NCI-H526 (cell line): Measurements from ENCODE around the gene PTH1R.
A peak's percentile ranks its signal among the peaks of the same experiment; 100 is the strongest.

Experiments
- DNase-seq, 2 experiments: peaks; one replicate each; lab custom pipeline; 2025; lab: John Stamatoyannopoulos, UW

Gene PTH1R

DNA sequence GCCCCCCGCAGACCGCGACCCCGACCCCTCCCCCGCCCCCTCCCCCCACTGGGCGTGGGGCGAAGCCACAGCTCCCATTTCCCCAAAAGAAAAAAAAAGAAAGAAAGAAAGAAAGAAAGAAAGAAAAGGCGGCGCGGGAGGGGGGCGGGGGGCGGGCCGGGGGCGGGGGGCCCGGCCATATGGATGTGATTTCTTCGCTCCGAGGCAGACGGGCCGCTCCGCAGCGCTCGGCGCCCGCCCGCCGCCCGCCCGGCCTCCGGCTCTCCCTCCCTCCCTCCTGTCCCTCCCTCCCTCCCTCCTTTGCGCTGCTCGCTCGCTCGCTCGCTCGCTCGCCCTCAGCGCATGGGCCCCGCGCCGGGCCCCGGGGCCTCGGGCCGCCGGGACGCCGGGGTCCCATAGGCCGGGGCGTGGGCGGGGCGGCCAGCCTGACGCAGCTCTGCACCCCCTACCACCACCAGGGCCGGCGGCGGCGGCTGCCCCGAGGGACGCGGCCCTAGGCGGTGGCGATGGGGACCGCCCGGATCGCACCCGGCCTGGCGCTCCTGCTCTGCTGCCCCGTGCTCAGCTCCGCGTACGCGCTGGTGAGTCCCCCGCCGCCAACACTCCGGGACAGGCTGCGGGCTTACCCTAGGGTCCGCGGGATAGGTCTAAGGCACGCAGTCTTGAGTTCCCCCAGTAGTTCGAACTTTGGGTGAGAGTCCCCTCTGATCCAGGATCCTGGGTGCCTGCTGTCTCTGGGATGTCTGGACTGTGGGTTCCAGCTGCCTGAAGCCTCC, 5.7 kb downstream of the PTH1R start:
- peak in 1 of 2 experiments; percentile 42 for DNase-seq

DNA sequence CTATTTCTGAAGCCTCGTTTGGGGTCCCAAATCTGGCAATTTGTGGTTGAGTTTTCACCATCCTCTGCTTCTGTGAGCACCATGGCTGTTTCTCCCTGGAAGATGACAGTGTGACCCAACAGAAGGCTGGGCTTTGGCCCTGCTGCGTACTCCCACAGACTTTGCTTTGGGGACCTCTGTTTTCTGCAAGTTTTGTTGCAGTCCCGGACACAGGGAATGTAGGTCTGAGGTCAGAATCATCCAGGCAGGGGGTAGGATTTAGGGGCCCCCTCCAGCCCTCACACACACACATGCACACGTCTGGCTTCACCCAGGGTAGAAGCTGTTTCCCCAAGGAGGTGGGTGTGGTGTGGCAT, 6.3 kb downstream of the PTH1R start:
- no peak for DNase-seq

DNA sequence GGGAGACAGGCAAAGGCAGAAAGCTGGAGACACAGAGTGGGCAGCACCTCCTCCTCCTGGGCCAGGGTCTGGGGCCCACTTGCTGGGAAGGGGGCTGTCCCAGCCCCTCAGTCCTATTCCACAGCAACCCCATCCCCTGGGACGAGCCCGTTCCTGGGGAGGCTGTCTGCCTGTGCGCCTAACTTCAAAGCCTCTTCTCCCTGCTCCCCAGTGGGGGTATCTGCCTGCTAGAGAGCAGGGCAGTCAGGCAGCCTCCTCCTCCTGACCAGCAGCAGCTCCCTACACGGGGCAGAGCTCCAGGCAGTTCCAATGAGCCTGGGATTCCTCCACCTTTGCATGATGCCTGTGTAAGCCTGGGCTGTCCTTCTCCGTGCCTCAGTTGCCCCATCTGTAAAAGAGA, 6.9 kb downstream of the PTH1R start:
- no peak for DNase-seq

DNA sequence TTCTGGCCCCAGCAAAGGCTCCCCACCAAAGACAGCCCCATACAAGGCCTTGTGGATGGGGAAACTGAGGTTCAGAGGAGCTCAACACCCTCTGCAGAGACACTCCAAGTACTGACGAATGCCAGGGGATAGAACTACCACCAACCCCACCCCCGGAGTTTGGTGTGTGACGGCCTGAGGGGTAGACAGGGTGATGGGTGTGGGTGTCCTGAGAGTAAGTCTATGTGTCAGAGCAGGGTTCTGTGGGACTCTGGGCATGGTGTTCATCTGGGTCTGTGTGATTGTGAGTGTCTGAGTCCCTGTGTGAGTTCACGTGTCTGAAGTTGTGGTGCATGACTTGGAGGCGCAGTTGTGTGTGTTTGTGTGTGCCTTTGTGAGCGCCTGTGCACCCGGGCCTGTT, 7.4 kb downstream of the PTH1R start:
- no peak for DNase-seq

DNA sequence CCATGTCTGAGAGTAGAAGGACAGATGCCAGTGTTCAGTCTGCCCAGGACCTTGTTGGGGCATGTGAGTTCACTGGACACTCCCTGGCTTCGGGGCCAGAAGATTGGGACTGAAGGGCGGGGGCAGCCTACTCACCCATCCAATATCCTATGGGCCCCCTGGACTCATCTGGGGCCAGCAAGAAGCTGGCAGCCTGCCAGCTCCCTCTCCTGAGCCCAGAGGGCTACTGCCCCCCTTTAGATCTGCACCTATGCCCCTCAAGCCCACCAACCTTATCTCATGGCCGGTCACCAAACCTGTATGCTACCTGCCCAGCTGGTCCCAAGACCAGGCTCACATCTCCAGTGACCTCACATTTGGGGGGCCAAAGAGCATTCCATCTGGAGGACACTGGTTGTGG, 8.1 kb downstream of the PTH1R start:
- no peak for DNase-seq

DNA sequence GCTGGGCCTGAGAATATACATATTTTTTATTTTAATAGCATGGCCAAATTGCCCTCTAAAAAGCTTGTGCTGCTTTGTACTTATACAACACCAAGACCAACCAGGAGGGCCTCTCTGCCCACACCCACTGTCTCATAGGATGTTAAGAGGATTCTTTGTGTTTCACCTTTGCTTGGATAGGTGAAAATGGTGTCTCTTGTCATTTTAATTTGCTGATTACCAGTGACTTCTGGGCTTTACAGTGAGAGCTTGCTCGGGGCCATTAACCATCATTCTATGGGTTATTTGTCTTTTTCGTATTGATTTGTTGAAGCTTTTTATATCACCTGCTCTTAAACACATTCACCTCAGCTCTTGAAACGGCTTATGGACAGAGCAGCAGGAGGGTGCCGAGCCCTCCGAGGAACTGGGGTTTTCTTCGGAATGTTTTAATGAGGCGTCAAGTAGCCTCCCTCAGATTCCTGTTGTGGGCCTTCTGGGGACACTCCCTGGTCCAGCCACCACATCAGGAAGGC, 10.5 kb downstream of the PTH1R start:
- DNase-seq, result no peak

DNA sequence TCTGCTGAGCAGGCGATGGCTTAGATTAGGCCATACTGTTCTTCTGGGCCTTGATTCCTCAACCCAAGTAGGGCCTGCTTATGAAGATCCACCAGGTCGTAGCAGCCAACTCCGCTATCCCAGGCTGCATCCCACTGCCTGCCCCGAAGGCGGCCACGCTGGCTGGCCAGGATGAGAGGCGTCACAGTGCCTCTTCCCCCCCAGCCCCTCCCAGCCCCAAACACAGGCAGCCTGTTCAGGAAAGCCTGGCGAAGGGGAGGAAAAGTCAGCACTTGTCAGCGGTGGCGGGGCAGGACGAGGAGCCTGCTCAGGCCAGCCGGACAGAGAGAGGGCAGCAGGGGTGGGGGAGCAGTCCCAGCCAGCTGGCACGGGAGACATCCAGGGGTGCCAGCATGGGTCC, 11.2 kb downstream of the PTH1R start:
- no peak for DNase-seq

DNA sequence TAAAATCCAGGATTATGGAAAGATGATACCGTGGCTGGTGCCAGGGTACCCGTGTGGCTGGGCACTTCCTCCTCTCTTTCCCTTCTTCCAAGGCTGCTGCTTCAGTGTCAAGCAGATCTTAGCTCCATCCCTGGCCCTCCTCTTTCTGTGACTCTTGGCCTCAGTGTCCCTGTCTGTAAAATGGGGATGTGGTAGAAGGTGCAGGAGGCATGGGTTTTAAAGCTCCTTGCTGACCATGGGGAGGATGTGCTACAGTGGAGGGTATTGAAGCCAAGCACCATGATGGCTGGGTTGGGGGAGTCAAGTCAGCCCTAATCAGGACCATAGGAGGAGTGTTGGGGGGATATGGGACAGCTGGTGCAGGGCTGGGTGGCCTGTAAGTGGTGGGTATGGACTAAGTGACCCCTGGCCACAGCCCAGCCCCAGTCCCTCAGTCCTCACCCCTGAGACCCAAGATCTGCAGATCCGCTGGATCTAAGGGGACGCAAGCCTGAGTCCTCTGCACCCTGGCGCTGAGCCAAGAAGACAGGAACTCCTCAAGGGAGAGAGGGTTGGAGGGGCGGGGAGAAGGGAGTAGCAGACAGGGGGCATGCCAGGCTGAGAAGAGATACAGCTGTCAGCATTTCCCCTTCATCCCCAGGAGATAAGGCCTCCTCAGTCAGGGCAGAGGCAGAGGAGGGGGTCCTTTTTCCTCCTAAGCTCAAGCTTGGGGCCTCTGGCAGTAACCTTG, 12.0 kb downstream of the PTH1R start:
- no peak for DNase-seq

DNA sequence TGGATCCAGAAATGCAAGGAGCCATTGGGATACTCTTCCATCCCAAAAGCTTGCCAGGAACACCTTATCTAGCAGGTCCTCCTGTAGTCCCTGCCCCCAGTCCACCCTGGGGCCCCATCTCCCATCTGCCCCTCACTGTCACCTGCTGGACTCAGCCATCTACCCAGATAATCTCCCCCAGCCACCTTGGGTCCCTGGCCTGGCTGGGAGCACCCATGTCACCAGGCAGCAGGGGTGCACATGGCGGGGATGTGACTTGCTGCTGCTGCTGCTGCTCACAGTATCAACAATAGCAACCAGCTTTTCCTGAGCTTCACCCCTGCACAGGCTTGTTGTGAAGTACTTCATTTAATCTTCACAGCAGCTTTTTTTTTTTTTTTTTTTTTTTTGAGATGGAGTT, 12.6 kb downstream of the PTH1R start:
- no peak for DNase-seq

DNA sequence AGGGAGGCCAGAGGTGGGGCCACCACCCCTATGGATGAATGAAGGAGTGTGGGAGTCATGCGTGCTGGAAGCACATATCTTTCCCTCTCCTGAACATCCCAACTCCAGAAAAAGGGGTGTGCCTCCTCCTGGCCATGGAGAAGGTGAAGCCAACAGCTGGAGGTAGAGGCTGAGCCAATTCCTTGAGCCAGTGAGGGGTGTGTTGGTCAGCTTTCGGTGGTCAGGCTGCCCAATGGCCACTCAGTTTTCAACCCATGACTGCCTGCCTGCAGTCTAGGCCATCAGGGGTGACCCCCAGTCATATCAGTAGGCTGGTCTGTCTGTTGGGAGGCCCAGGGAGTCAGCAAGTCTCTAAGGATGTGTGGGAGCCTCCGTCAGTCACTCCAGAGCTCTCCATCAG, 13.6 kb downstream of the PTH1R start:
- DNase-seq, result no peak

DNA sequence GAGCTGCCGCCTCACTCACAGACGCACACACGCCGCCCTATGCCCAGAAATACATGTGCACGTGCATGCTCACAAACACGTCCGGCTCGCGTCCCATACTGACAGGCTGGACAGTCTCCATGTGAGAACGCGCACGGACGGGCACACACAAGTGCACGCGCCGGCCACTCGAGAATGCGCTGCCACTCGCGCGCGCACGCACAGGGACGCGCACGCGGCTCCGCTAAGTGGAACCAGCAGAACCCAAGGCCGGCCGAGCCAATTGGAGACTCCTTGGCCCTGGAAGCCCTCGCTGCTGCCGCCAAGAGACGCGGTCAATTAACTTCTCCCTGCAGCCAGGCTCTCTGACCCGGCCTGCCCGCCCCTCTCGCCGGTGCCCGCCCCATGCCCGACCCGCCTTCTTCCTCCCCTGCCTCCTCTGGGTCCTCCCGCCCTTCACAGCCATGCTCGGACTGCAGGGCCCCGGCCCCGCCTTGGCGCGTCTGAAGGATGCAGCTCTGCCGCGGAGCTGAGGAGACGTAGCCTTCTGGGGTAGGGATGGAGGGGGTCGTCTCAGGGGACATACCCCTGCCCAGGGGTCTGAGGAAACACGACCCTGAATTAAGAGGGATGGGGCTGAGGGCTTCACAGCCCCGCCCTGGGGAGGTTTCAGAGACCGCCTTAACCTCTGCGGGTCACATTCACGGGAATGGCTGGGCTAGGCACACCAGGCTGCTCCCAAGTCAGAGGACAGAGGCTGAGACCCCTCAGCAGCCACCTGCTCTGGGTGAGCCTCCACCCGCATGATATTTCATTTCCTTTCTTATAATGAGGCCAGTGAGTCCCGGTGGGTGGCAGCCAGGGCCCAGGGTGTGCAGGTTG, 15.0 kb downstream of the PTH1R start:
- peak; percentile 43 to 73 for DNase-seq

DNA sequence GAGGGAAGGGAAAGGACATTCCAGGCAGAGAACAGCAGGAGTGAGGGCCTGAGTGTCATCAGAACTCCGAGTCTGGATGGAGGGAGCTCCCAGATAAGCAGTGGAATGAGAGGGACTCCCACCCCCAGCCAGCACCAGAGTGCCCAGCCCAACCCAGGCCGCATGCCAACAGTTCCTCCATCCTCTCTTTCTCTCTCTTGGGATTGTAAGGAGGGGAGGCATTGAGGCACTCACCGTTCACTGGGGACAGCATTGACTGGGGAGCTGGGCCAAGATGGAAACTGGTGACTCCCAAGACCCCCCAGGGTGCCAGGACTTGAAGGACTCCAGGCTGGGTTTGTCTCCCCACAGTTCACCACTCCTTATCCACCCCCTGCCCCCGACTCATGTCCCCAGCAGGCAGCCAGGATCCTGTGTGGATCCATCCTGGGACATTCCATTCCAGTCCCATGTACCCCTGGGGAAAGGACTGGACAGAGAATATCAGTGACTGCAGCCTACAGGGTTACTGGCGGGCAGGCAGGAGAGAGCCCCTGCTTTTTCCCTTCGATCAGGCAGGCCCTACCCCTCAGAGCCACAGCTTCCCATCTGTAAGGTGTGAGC, 15.7 kb downstream of the PTH1R start:
- no peak for DNase-seq

DNA sequence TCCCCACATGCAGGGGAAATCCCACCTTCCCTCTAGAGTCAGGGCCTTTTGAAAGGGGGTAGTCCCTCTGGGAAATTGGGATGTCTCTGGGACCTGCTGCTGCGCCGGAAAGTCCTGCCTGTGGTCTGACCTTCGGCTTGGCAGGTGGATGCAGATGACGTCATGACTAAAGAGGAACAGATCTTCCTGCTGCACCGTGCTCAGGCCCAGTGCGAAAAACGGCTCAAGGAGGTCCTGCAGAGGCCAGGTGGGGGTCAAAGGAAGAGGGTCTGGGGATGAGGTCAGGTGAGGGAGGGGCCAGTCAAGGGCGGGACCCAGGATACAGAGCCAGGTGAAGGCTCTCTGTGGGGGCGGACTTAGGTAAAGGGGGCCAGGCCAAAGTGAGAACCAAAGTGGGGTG, 16.2 kb downstream of the PTH1R start:
- no peak for DNase-seq

DNA sequence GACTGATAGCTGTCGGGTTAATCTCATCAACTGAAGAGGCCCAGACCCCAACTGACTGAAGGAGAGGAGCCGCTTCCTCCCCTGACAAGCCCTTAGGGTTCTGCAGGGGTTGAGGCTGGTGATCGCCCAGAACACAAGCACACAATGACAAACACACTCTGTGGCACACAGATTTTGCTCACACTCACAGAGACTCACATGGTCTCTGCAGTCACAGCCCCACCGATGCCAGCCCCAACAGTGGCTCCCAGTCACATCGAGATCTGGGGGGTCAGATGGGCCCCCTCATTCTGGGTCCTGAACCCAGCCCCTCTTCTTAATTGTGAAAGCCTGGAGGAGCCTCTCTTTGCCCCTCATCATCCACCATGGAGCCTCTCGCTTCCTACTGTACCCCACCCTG, 16.7 kb downstream of the PTH1R start:
- no peak for DNase-seq

DNA sequence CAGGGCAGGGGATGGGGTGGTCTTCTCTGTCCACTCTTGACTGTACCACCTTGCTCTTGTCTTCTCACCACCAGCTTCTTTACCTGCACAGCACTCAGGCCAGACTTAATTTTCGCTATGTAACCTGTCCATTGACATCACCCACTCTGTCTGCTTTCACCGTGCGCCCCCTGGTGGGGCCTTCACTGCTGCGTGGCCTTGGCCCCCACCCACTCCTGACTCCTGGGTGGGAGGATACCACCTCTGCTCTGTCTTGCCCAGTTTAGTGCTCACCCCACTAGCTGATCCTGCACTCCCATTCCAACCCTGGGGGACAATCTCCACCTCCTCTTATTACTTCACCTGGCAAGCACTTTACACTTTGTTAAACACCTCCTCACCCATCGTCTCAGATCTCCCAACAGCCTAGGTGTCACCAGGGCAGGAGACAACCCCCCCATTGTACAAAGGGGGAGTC, 17.7 kb downstream of the PTH1R start:
- DNase-seq, result peak; percentile 11 to 74

DNA sequence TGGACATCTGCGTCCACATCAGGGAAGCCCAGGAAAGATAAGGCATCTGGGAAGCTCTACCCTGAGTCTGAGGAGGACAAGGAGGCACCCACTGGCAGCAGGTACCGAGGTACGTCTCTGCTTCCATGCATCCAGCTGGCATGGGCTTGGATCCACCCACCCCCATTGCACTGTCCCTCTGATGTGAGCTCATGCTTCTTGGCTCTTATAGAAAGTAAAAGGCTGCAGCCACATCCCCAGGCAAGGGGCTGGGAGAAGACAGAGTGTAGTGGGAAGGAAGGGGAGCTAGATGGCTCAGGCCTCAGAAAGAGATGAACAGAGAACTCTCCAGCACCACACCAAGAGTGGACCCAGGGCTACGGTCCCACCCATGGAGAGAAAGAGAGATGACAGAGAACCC, 18.2 kb downstream of the PTH1R start:
- no peak for DNase-seq

DNA sequence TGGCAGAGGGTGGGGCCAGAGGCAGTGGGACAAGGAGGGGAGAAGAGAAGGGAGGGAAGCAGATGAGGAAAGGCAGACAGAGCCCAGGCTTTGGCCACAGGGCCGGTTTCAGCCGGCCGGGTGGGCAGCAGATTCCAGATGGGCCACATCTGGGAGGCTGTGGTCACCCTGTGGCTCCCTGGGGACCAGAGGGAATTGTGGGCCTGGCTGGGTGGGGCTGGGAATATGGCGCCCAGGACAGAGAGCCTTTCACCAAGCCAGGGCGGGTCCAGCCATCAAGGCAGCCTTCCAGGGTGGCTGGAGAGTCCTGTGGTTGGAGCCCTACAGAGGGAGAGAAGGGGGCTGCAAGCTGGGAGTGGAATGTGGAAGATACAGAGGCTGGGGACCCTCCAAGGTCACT, 18.9 kb downstream of the PTH1R start:
- DNase-seq, result no peak

DNA sequence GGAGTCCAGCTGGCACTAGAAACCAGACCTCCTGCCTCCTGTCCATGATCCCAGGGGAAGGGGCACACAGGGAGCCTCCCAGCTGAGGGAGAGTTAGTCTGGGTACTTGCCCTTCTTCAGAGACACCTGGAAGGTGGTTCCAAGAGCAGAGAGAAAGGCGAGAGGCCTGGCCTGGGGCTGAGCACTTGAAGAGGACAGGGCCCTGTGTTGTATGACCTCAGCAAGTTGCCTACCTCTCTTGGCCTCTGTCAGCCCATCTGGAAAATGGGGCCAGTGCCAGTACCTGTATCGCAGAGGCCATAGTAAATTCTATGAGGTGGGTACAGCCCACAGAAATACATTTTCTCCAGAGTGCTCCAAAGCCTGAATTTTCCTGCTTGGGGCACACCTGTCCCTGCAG, 19.5 kb downstream of the PTH1R start:
- DNase-seq, result no peak

DNA sequence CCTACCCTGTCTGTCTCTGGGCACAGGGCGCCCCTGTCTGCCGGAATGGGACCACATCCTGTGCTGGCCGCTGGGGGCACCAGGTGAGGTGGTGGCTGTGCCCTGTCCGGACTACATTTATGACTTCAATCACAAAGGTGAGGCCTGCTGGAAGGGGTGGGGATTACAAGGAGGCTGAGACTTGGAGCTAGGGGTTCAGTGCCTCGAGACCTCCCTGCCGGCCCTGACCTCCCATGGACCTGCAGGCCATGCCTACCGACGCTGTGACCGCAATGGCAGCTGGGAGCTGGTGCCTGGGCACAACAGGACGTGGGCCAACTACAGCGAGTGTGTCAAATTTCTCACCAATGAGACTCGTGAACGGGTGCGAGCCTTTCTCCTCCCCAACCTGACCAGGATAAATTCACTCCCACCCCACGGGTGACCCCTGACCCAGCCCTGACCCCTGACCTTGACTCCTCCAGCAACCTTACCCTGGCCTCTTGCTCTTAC, 20.4 kb downstream of the PTH1R start:
- peak in 1 of 2 experiments; percentile 19 for DNase-seq

DNA sequence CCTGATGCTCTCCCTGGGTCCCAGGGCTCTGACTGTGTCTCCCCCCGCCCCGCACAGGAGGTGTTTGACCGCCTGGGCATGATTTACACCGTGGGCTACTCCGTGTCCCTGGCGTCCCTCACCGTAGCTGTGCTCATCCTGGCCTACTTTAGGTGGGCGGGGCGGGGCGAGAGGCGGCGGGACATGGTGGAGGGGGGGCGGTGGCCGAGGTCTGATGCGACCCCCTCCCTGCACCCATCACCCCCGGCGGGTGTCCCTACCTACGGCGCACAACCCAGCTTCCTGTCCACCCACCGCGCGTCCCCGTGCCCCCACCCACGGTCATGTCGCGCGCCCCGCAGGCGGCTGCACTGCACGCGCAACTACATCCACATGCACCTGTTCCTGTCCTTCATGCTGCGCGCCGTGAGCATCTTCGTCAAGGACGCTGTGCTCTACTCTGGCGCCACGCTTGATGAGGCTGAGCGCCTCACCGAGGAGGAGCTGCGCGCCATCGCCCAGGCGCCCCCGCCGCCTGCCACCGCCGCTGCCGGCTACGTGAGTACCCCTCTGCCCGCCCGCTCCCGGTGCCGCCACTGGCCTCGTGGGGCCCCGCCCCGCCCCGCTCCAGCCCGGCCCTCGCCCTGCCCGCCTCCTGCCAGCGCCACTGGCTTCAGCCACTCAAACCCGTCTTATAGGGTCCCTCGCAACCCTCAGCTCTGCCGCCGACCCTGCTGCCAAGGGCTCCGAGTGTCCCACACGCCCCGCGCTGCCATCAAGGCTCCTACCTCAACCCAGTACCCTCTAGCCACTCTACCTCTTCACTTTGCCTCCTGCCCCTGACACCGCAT, 21.0 kb downstream of the PTH1R start:
- peak in 1 of 2 experiments; percentile 43 for DNase-seq
